ENCODE results near the gene ERG. TPM values are rescaled to one million over a fixed set of nuclear protein-coding genes. Genes with fewer than 3 reads are reported as not detected.

The ERG gene
- polyA plus RNA-seq, 1 of the 3 experiments (the other 2 are of a cell fraction) = not detected

GRCh38 chr21:38467911-38468310, 30.4 kb downstream of the ERG start (continued):
- no peak for TF ChIP-seq CTCF (IDR thresholded peaks at IDR 0.05)
- TF ChIP-seq GATA2 (CRISPR knock-in tag; IDR thresholded peaks at IDR 0.05) = no peak

GRCh38 chr21:38467374-38467773, 30.9 kb downstream of the ERG start:
- WGBS (ENCODE audit: low lambda C conversion rate) = 94% methylated on average over 4 of the region's 4 CpGs
- Histone ChIP-seq H2AFZ (ENCODE audit: low read depth) (no peak overlapping the region), H3K4me3 (ENCODE audit: low read depth in 2 of 2, low read length in 1 of 2) (no peak overlapping the region), H3K9ac (no peak overlapping the region), H3K9me2 (no peaks in the 10 kb centered on the region), H3K79me2 (ENCODE audit: insufficient read depth) (no peaks in the 10 kb centered on the region), H3F3A (replicated peaks; ENCODE audit: insufficient read depth) (peaks cover under 1% of the 10 kb centered on the region), H3K27ac (ENCODE audit: low read depth in 2 of 2, low read length in 1 of 2) (no peak overlapping the region), H3K9me3 (no peaks in the 10 kb centered on the region), H3K36me3 (replicated peaks in 1 of 2; ENCODE audit: control insufficient read depth in 1 of 2, insufficient read depth in 2 of 2, low read length in 1 of 2) (no peaks in the 10 kb centered on the region), H3K4me2 (no peak overlapping the region), H3K27me3 (ENCODE audit: insufficient read depth) (no peaks in the 10 kb centered on the region), H3K4me1 (ENCODE audit: control insufficient read depth in 1 of 2, insufficient read depth in 2 of 2, low read depth in 1 of 2, low read length in 1 of 2) (peaks cover 0 to 7% of the 10 kb centered on the region in 2 experiments; a peak in 2 of 4 replicates), H4K20me1 (ENCODE audit: insufficient read depth) (no peaks in the 10 kb centered on the region)
- CTCF ChIA-PET = interaction anchor here (1.1 kb wide), 1 partner anchor 19 kb away, joined by 3 read pairs; no protein-coding TSS in a partner anchor
- POLR2A ChIA-PET = no interaction called here
- TF ChIP-seq TEAD4 (IDR thresholded peaks at IDR 0.05; ENCODE audit: borderline replicate concordance, insufficient read depth) = no peak
- no peak for TF ChIP-seq YY1 (IDR thresholded peaks at IDR 0.05; ENCODE audit: low read depth)
- TF ChIP-seq ELF1 (IDR thresholded peaks at IDR 0.05) = no peak
- no peak for TF ChIP-seq FOXM1 (IDR thresholded peaks at IDR 0.05; ENCODE audit: low read depth)
- no peak for TF ChIP-seq USF1 (IDR thresholded peaks at IDR 0.05; ENCODE audit: borderline replicate concordance, low read depth)
- TF ChIP-seq FOXJ3 (CRISPR knock-in tag; IDR thresholded peaks at IDR 0.05) = no peak
- no peak for TF ChIP-seq RXRA (IDR thresholded peaks at IDR 0.05; ENCODE audit: borderline replicate concordance, low read depth)
- no peak for TF ChIP-seq MAX (IDR thresholded peaks at IDR 0.05; ENCODE audit: low read depth)
- no peak for TF ChIP-seq TCF12 (IDR thresholded peaks at IDR 0.05)
- no peak for DNase-seq

- Histone ChIP-seq H3K9me3 (no peaks in the 10 kb centered on the region), H3K4me2 (peak overlapping the region; percentile 59), H3K9ac (peak overlapping the region; percentile 56; the same call in 1 of the 2 replicates), H3K4me3 (ENCODE audit: low read depth in 2 of 2, low read length in 1 of 2) (no peak overlapping the region), H2AFZ (ENCODE audit: low read depth) (peak overlapping the region; percentile 81), H3K36me3 (replicated peaks in 1 of 2; ENCODE audit: control insufficient read depth in 1 of 2, insufficient read depth in 2 of 2, low read length in 1 of 2) (no peaks in the 10 kb centered on the region), H3K27ac (ENCODE audit: low read depth in 2 of 2, low read length in 1 of 2) (peak overlapping the region; percentile 25 to 95; a peak in 3 of 4 replicates), H3K4me1 (ENCODE audit: control insufficient read depth in 1 of 2, insufficient read depth in 2 of 2, low read depth in 1 of 2, low read length in 1 of 2) (peaks cover 3 to 15% of the 10 kb centered on the region in 2 experiments; a peak in 3 of 4 replicates), H3K27me3 (ENCODE audit: insufficient read depth) (no peaks in the 10 kb centered on the region), H4K20me1 (ENCODE audit: insufficient read depth) (no peaks in the 10 kb centered on the region), H3K9me2 (no peaks in the 10 kb centered on the region), H3K79me2 (ENCODE audit: insufficient read depth) (no peaks in the 10 kb centered on the region), H3F3A (replicated peaks; ENCODE audit: insufficient read depth) (peaks cover 35% of the 10 kb centered on the region)
- ChIA-PET POLR2A (no interaction called here), CTCF (no interaction called here)
- 38% methylated on average over 6 of the region's 6 CpGs for WGBS (ENCODE audit: low lambda C conversion rate)
- DNase-seq = no peak
- TF ChIP-seq RXRA (IDR thresholded peaks at IDR 0.05; ENCODE audit: borderline replicate concordance, low read depth) (0 out of 2 replicates have a peak, but pooled peaks have one; percentile 37), YY1 (IDR thresholded peaks at IDR 0.05; ENCODE audit: low read depth) (peak; percentile 72), TCF12 (IDR thresholded peaks at IDR 0.05) (peak; percentile 24; the same call in 1 of the 2 replicates), EP300 (IDR thresholded peaks at IDR 0.05; ENCODE audit: borderline replicate concordance in 1 of 2, low read depth in 1 of 2, low read length in 1 of 2) (0 out of 4 replicates have a peak, but pooled peaks of 1 of the 2 experiments have one; percentile 5), TEAD4 (IDR thresholded peaks at IDR 0.05; ENCODE audit: borderline replicate concordance, insufficient read depth) (no peak; the same call in 1 of the 2 replicates), NFIC (IDR thresholded peaks at IDR 0.05; ENCODE audit: borderline replicate concordance) (peak; percentile 66; the same call in 1 of the 2 replicates), FOSL2 (IDR thresholded peaks at IDR 0.05; ENCODE audit: borderline replicate concordance, low read depth) (0 out of 2 replicates have a peak, but pooled peaks have one; percentile 18), USF1 (IDR thresholded peaks at IDR 0.05; ENCODE audit: borderline replicate concordance, low read depth) (no peak)
These were observed 38.0 kb downstream of the ERG start for GRCh38 chr21:38460171-38460742.
